ENCODE measurements around the gene WNT7A. TPM values are rescaled to one million over a fixed set of nuclear protein-coding genes. Genes with fewer than 3 reads are reported as not detected.

The WNT7A gene
- total RNA-seq, 1 donor from 2014 or later, result not detected

- no peak overlapping the region for H3K27ac Mint-ChIP-seq (ENCODE audit: unreplicated experiment)
- no peak for TF ChIP-seq CTCF (IDR thresholded peaks at IDR 0.05; ENCODE audit: partially characterized antibody, unreplicated experiment)
- H3K27me3 Mint-ChIP-seq (ENCODE audit: unreplicated experiment), result peaks cover 2% of the 10 kb centered on the region
- H3K36me3 Mint-ChIP-seq (ENCODE audit: unreplicated experiment), result peaks cover 12% of the 10 kb centered on the region
- no peak overlapping the region for H3K4me3 Mint-ChIP-seq (ENCODE audit: unreplicated experiment)
- H3K9me3 Mint-ChIP-seq (ENCODE audit: unreplicated experiment), result peaks cover 20% of the 10 kb centered on the region
- no peak for DNase-seq
- no peaks in the 10 kb centered on the region for H3K4me1 Mint-ChIP-seq (ENCODE audit: low read depth, unreplicated experiment)
These were observed 22.2 kb upstream of the WNT7A start for GRCh38 chr3:13901935-13902584.

- Mint-ChIP-seq H3K27me3 (ENCODE audit: unreplicated experiment) (peaks cover 4% of the 10 kb centered on the region), H3K9me3 (ENCODE audit: unreplicated experiment) (peaks cover 17% of the 10 kb centered on the region), H3K4me1 (ENCODE audit: low read depth, unreplicated experiment) (peaks cover 2% of the 10 kb centered on the region), H3K36me3 (ENCODE audit: unreplicated experiment) (peaks cover 8% of the 10 kb centered on the region), H3K4me3 (ENCODE audit: unreplicated experiment) (no peak overlapping the region), H3K27ac (ENCODE audit: unreplicated experiment) (no peak overlapping the region)
- DNase-seq, result no peak
- no peak for TF ChIP-seq CTCF (IDR thresholded peaks at IDR 0.05; ENCODE audit: partially characterized antibody, unreplicated experiment)
These were observed 18.5 kb upstream of the WNT7A start for GRCh38 chr3:13898346-13898745.

- peak; percentile 38 for DNase-seq
- H3K4me1 Mint-ChIP-seq (ENCODE audit: low read depth, unreplicated experiment), result peaks cover 2% of the 10 kb centered on the region
- H3K36me3 Mint-ChIP-seq (ENCODE audit: unreplicated experiment), result peaks cover 7% of the 10 kb centered on the region
- peak; percentile 59 for TF ChIP-seq CTCF (IDR thresholded peaks at IDR 0.05; ENCODE audit: partially characterized antibody, unreplicated experiment)
- no peak overlapping the region for H3K27ac Mint-ChIP-seq (ENCODE audit: unreplicated experiment)
- peaks cover 4% of the 10 kb centered on the region for H3K27me3 Mint-ChIP-seq (ENCODE audit: unreplicated experiment)
- peaks cover 17% of the 10 kb centered on the region for H3K9me3 Mint-ChIP-seq (ENCODE audit: unreplicated experiment)
- H3K4me3 Mint-ChIP-seq (ENCODE audit: unreplicated experiment), result peak overlapping the region; percentile 55
These were observed 16.7 kb upstream of the WNT7A start for GRCh38 chr3:13896473-13897154.

- H3K27ac Mint-ChIP-seq (ENCODE audit: unreplicated experiment), result no peak overlapping the region
- H3K36me3 Mint-ChIP-seq (ENCODE audit: unreplicated experiment), result peaks cover 7% of the 10 kb centered on the region
- peak overlapping the region; percentile 92 for H3K4me3 Mint-ChIP-seq (ENCODE audit: unreplicated experiment)
- peaks cover 2% of the 10 kb centered on the region for H3K4me1 Mint-ChIP-seq (ENCODE audit: low read depth, unreplicated experiment)
- peaks cover 13% of the 10 kb centered on the region for H3K9me3 Mint-ChIP-seq (ENCODE audit: unreplicated experiment)
- no peak for TF ChIP-seq CTCF (IDR thresholded peaks at IDR 0.05; ENCODE audit: partially characterized antibody, unreplicated experiment)
- DNase-seq, result peak; percentile 95
- peaks cover 4% of the 10 kb centered on the region for H3K27me3 Mint-ChIP-seq (ENCODE audit: unreplicated experiment)
These were observed 15.6 kb upstream of the WNT7A start for GRCh38 chr3:13895155-13896105.
